HG03378 (cell line): ENCODE results near the gene ZNF678.
"Not testable (repeated sequence)": the region's sequence is repeated elsewhere in the genome, so short reads cannot be mapped to it uniquely, and the experiment has no call there.

Experiments
- ATAC-seq: cut with Tn5 transposase; IDR thresholded peaks from one replicate; pipeline ENCODE4 v1.9.1; 2021; ENCODE audit warnings: mild to moderate bottlenecking, moderate library complexity; ENCODE audit not compliant: unreplicated experiment

ZNF678 gene

GRCh38 chr1:227596222-227596621 is 32.9 kb downstream of the ZNF678 start:
- not testable (repeated sequence) for ATAC-seq

DNA sequence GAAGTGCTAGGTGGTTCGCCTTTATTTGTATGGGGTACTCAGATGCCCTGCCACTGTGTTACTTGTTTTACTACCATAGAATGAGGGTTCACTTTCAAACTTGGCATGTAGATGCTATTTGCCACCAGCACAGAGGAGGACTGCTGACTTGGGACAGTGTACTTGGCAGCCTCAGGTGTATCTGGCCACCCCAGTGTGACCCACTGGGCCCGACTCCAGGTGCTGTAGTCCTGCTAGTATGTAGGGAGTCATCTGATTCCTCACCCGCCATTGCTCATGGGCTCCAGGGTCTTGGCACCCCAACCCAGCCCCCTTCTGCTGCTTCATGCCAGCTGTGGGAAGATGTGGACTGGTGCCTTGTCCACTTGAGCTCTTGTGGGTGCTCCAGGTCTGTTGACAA is 40.0 kb downstream of the ZNF678 start:
- no peak for ATAC-seq

DNA sequence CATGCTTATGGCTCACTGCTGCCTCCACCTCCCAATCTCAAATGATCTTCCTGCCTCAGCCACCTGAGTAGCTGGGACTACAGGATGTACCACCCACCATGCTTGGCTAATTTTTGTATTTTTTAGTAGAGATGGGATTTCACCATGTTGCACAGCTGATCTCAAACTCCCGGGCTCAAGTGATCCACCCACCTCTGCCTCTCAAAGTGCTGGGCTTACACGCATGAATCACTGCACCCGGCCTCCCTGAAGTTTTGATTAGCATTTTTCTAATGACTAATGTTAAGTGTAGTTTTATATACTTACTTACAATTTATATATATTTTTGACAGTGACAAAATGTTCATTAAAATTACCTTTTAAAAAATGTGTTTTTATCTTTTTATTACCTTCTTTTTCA is 41.1 kb downstream of the ZNF678 start:
- ATAC-seq: no peak

- not testable (repeated sequence) for ATAC-seq
Observed at GRCh38 chr1:227606271-227606670, 42.9 kb downstream of the ZNF678 start.

DNA sequence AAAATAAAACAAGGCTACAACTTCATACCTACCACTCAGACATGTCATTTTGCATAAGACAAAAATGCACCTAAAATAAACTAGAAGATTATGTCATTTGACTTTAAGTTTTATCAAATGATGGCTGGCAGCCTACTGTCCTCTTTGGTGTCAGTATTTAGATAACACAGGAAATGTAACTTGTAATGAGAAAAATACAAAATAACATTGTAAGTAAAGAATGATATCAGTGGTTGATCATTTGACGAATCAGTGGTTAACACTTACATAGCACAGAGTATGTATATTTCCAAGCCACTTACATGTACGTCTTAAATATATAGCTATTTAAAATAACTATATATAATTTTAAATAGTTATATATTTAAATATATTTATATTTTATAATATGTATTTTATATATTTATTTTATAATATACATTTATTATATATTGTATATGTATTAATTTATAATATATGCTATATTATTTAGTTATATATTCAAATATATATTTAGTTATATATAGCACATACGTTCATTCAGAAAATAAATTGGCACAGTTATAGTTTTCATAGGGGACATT is 44.1 kb downstream of the ZNF678 start:
- ATAC-seq: no peak

DNA sequence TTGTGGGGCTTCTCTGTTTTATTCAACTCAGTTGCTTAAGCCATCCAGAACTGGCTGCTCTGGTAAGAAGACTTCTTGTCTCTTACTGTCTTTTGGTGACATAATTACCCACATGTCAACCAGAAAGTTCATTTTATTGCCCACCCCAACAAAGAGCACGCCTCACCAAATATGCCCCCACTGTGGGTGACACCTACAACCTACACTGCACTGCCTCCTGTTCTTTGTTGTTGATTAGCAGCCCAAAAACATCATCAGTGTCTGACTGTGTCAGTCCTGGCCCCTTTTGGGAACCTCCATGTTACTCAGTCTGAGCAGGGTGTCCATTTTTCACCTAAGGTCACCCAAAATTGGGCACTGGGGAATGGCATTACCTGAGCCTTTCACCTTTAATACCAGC is 49.3 kb downstream of the ZNF678 start:
- no peak for ATAC-seq

GRCh38 chr1:227613526-227613925 is 50.2 kb downstream of the ZNF678 start:
- no peak for ATAC-seq

GRCh38 chr1:227621211-227621610 is 57.9 kb downstream of the ZNF678 start:
- ATAC-seq: no peak

- ATAC-seq: no peak
Observed at GRCh38 chr1:227622739-227623475, 59.6 kb downstream of the ZNF678 start.

- ATAC-seq: no peak
Observed at GRCh38 chr1:227632325-227632724, 69.0 kb downstream of the ZNF678 start.

- ATAC-seq: no peak
Observed at GRCh38 chr1:227635596-227635995, 72.2 kb downstream of the ZNF678 start.

- ATAC-seq: no peak
Observed at GRCh38 chr1:227654431-227654830, 91.1 kb downstream of the ZNF678 start.

GRCh38 chr1:227654858-227655752 is 91.7 kb downstream of the ZNF678 start:
- ATAC-seq: no peak

- ATAC-seq: no peak
Observed at GRCh38 chr1:227661495-227661894, 98.1 kb downstream of the ZNF678 start.

DNA sequence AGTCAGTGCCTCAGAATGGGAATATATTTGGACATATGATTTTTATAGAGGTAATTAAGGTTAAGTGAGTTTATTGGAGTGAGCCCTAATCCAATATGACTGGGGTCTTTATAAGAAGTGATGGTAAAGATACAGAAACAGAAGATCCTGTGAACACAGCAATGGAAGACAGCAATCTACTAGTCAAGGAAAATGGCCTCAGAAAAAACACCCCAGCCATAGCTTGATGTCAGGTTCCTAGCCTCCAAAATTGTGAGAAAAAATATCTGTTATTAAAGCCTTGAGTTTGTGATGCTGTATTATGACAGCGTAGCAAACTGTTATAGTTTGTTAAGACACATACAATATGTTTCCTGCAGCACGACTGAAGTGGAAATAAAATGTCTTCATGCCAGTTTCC is 99.6 kb downstream of the ZNF678 start:
- no peak for ATAC-seq

GRCh38 chr1:227666286-227666685 is 102.9 kb downstream of the ZNF678 start:
- ATAC-seq: no peak

- ATAC-seq: no peak
Observed at GRCh38 chr1:227673441-227673840, 110.1 kb downstream of the ZNF678 start.

DNA sequence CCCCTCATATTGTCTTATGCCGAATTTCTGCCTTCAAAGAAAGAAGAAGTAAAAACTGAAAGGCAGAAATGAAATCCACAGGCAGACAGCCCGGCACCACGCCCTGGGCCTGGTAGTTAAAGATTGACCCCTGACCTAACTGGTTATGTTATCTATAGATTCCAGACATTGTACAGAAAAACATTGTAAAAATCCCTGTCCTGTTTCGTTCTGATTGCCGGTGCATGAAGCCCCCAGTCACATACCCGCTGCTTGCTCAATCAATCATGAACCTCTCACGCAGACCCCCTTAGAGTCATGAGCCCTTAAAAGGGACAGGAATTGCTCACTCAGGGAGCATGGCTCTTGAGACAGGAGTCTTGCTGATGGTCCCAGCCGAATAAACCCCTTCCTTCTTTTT is 122.5 kb downstream of the ZNF678 start:
- no peak for ATAC-seq

DNA sequence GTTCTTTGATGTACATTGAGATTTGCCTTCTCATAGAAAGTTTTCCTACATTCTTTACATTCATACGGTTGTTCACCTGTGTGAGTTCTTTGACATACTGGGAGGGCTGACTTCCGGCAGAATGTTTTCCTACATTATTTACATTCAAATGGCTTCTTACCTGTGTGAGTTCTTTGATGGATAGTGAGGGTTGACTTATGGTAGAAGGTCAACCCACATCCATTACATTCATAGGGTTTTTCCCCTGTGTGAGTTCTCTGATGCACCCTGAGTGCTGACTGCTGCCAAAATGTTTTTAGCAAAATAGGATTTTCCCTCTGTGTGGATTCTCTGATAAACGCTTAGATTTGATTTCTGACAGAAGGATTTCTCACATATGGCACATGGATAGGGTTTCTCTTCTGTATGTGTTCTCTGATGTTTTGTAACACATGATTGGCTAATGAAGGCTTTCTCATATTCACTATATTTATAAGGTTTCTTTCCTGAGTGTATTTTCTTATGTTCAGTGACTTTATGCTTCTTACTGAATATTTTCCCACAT is 134.0 kb downstream of the ZNF678 start:
- no peak for ATAC-seq

GRCh38 chr1:227701631-227702030 is 138.3 kb downstream of the ZNF678 start:
- not testable (repeated sequence) for ATAC-seq

DNA sequence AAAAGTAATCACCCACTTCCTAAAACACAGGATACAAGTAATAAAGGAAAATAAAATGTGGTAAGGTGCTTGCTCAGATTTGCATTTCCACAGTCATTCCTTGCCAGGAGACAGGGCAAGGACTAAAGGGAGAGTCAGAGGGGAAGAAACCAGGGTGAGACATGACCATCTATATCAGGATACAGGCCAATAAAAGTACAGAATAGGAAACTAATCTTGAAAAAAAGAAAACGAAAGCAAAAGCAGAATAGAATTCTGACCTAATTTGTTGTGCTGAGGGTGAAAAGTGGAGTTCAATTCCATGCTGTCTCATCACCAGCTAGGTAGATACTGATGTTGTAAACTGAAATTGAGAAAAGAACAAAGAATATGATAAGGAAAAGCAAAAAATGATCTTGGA is 144.5 kb downstream of the ZNF678 start:
- no peak for ATAC-seq
